ENCODE data around the gene SPARCL1.

GRCh38 chr4:87553182-87553581, 24.0 kb upstream of the SPARCL1 start:
- TF ChIP-seq CTCF (IDR thresholded peaks at IDR 0.05), result no peak
- TF ChIP-seq POLR2A (IDR thresholded peaks at IDR 0.05), result no peak
